NK-92 treated with Interleukin-12 subunit alpha and Interleukin-12 subunit beta, amount 100 ng/mL, for 24 hours (cell line): ENCODE measurements around the gene ANKRD13B.

Experiments used
- DNase-seq: peaks from one replicate; lab custom pipeline; 2025; lab: John Stamatoyannopoulos, UW

Gene ANKRD13B

DNA sequence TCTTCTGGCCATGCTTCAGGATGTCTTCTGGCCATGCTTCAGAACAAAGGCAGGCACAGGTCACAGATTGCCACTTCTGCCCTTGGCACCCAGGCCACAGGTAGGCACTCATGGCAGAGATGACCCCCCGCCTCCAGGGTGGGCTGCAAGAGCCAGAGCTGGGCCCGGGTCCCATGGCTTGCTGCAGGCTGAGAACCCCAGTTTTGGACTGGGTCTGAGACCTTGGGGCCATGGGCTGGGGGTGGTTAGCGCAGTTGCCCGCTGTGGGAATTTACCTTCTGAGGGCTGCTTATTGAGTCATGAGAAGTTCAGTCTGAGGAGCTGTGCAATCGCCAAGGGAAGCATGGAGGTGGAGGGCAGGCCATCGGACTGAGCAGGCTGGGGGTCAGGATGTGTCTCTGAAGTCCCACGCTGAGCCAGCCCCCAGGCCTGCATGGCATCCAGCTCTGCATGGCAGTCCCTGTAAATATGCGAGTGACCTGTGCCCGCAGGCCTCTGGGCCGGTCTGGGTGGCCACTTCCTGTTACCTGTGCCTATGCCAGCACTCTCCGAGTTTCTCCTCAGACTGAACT, 1.7 kb downstream of the ANKRD13B start:
- DNase-seq: no peak

DNA sequence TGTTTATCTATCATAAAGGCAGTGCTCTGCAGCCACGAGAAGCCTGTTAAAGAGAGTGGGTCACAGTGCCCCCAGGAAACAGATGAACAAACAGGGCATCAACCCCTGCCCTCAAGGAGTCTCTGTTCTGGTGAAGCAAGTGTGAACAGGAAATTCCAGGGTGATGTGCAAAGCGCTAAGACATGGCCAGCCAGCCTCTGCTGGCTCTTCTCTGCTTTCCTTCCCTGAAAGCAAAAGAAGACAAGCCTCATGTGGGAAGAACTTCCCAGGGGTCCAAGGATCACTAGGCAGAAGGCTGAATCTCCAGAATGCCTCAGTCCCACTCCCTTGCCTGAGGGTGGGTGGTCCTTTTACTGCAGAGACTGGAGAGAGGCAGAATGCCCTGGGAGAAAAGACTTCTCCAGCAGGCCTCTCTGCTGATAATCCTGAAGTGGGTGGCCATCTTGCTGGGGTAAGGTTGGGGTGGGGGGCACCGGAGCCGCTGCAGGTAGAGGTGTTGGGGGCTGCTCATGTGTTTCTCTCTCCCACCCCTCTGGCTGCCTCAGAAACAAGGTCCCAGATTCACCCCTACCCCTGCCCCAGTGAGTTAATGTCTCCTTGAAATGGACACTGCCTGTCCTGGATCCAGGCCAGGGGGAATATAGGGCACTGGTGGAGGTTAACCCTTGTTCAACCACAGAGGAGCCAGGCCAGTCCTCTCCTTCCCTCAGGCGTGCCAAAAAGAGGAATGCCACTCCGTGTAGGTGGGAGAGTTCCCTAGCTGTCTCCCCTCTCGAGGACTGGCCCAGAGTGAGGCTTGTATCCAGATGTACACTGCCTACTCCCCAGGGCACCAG, 2.4 kb downstream of the ANKRD13B start:
- no peak for DNase-seq

DNA sequence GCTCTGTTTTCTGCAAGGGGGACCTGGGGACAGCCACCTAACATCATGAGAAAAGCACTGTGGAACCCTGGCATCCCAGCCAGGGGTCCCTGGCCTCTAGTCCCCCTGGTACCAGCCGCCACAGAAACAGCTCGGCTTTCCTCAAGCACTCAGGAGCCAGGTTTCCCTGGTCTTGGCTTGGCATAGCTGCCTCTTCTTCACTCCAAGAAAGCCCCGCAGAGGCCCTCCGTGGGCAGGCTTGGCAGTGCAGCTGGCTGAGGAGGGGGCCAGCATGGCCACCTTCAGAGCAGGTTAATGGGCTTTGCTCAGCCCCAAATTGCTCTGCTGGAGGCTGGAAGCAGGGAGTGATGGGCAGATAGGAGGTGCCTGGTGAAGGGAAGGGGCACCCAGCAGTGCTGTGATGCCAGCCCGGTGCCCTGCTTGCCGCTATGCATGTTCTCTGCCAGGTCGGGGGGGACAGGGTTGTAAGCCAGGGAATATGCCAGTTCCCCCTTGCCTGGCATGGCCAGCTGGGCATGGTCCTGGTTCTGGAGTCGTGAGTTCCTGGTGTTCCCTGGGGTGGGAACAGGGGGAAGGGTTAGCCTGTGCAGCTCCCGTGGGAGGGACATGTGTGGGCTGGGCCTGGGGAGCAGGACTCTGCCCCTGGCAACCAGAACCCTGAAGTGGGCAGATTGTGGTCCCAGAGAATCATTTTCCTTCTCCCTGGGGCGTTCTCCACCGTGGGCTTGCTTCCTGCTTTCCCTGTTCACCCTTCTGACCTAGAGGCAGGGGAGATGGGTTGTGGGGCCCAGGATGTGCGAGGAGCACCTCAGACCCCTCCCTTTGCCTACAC, 3.2 kb downstream of the ANKRD13B start:
- no peak for DNase-seq

DNA sequence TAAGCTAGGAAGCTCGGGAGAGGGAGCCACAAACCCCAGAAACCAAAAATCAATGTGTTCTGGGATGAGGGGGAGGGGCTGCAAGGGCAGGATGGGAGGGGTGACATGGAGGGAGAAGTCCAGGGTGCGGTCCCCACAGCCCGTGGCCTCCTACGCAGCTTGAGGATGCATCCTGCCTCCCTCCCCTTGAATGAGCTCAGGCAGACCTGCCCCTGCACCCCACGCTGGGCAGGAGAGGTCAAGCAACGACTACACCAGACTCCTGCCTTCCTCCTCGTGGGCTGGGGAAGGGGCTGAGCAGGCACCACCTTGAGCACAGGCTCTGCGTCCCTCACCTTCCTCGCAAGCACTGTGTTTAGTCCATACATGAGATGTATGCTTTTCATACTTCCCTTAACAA, 3.9 kb downstream of the ANKRD13B start:
- DNase-seq: no peak

DNA sequence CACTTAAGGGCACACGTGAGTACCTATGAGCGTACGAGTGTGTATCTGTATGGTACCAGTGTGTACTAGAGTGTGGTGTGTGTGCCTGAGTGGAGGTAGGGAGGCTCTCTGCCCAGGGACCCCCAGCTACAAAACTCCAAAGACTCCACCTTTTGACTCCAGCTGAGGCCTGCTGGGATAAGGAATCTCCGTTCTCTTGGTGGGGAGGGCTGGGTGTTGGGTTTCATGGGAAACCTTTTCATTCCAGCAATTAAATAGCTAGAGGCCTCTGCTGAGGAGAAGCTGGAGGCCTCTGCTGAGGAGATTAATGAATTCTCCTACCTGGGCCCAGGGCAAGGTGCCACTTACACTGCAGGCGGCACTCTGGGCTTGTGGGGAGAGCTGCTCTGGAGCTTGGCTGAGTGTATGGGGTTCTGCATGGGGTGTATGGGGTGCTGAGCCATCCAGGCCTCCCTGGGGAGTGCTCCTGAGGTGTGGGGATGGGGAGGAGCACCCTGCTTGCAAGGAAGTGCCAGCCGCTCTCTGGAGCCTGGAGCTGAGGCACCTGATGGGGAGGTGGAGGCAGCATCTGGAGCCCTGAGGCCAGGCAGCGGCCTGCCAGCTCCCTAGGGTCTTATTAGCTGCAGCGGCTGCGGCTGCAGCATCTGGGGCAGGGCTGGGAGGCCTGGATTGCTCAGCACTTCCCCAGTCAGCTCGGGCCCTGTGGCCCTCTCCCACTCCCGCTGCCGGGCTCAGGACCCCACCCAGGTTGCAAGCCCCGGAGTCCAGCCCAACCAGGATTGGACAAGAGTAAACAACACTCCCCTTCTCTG, 4.6 kb downstream of the ANKRD13B start:
- no peak for DNase-seq

DNA sequence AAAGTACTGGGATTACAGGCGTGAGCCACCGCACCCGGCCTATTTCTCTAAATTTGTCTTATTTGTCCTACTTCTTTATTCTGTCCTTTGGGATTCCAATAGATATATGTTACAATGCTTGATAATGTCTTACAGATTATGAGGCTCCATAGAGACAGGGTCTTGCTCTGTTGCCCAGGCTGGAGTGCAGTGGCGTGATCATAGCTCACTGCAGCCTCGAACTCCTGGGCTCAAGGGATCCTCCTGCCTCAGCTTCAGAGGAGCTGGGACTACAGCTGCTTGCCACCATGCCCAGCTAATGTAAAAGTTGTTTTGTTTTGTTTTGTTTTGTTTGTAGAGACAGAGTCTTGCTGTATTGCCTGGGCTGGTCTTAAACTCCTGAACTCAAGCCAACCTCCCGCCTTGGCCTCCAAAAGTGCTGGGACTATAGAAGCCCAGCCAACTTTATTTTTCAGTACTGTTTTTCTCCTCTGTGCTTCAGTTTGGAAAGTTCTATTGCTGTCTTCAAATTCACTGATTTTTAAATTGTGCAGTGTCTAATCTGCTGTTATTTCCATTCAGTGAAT, 10.3 kb downstream of the ANKRD13B start:
- no peak for DNase-seq

DNA sequence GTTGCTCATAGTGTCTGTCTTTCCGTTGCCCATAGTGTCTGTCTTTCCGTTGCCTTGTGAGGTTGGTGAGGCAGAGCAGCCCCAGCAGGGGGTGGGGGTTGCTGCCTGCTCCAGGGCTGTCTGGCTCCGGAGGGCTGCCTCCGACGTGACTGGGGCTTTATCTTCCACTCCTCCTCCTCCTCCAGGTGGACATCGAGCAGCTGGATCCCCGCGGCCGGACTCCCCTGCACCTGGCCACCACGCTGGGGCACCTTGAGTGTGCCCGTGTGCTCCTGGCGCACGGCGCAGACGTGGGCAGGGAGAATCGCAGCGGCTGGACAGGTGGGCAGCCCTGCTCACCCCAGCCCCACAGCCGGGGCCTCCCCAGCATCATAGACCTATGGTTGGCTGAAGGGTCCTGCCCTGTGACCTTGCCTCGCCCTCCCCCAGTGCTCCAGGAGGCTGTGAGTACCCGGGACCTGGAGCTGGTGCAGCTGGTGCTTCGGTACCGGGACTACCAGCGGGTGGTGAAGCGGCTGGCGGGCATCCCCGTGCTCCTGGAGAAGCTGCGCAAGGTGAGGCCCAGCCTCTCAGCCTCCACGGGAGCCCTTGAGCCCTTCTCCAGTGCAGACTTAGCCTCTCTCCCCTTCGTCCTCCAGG, 14.7 kb downstream of the ANKRD13B start:
- DNase-seq: no peak

DNA sequence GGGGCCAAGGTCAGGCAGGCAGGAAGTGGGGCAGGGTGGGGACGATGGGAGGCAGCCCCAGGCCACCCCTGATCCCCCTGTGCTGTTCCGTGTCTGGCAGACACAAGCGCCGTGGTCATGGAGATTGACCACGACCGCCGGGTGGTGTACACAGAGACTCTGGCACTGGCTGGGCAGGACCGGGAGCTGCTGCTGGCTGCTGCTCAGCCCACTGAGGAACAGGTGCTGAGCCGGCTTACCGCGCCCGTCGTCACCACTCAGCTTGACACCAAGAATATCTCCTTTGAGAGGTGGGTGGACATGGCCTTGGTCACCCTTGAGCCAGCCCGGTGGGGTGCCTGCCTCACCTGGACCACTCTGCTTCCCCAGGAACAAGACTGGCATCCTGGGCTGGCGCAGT, 16.1 kb downstream of the ANKRD13B start:
- DNase-seq: no peak

DNA sequence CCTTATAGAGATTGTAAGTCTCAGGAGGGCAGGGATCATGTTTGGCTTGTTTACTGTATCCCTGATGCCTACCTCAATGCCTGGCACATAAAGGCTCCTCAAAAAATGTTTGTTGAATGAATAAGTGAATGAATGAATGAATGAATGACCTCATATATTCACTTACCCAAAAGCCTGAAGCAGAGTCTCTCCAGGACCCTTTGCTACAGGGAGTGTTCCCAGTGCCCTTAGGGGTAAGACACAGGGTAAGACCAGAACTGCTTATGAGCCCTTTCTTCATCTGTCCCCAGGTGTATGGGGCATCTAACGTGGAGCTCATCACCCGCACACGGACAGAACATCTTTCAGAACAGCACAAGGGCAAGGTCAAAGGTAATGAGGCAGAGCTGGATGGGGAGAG, 17.5 kb downstream of the ANKRD13B start:
- no peak for DNase-seq

DNA sequence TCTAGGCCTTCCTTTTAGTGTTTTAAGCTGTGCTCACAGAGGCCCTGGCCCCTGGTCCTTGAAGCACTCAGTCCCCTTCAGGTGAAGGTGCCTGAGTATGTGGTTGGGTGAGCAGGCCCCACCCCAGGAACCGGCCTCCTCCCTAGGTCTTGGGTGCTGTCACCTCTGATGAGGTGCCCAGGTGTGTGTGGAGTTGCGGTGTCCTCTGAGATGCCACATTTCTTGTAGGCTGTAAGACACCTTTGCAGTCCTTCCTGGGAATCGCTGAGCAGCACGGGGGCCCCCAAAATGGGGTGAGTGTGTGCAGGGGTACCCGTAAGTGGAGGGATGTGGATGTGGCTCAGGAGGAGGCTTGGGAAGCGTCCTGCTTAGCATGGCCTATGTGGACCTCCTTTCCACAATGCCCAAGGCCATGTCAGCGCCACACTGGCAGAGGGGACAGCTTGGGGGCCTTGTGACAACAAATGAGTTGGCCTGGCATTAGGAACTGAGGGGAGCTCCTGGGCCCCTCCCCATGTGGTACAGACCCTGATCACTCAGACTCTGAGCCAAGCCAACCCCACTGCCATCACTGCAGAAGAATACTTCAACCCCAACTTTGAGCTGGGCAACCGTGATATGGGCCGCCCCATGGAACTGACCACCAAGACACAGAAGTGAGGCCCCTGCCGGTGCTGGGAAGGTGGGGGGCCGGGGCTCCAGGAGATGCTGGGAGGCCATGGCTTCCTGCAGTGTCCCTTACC, 18.6 kb downstream of the ANKRD13B start:
- no peak for DNase-seq

DNA sequence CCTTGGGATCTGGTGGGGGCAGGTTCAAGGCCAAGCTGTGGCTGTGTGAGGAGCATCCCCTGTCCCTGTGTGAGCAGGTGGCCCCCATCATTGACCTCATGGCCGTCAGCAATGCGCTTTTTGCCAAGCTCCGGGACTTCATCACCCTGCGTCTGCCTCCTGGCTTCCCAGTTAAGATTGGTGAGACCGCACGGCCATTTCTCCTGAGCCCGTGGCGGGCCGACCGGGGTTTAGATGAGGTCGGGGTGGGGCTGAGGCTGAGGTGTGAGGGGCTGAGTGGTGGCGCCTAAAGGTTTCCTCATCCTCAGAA, 19.1 kb downstream of the ANKRD13B start:
- no peak for DNase-seq

DNA sequence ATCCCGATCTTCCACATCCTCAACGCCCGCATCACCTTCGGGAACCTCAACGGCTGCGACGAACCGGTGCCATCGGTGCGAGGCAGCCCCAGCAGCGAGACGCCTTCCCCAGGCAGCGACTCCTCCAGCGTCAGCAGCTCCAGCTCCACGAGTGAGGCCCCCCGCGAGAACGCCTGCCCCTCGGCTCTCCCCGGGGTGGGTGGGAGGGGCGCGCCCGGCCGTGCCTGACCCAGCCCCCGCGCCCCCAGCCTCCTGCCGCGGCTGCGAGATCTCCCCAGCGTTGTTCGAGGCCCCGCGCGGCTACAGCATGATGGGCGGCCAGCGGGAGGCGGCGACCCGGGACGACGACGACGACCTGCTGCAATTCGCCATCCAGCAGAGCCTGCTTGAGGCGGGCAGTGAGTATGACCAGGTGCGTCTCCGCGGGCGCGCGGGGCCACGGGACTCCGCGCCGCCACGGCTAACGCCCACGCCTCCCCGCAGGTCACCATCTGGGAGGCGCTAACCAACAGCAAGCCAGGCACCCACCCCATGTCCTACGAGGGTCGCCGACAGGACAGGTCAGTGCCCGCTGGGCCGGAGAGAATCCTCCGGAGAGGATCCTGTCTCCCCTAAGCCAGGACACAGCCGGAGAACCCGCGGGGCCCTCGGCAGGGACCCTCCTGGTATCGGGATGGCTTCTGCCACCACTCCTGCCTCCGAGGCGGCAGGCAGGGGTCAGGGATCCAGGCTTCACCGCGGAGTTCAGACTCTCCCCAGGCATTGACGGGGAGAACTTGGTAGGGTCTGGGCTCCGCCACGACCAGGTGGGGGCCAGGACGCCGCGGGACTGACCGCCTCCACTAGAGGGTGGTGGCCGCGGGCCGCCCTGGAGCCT, 19.7 kb downstream of the ANKRD13B start:
- DNase-seq: no peak

DNA sequence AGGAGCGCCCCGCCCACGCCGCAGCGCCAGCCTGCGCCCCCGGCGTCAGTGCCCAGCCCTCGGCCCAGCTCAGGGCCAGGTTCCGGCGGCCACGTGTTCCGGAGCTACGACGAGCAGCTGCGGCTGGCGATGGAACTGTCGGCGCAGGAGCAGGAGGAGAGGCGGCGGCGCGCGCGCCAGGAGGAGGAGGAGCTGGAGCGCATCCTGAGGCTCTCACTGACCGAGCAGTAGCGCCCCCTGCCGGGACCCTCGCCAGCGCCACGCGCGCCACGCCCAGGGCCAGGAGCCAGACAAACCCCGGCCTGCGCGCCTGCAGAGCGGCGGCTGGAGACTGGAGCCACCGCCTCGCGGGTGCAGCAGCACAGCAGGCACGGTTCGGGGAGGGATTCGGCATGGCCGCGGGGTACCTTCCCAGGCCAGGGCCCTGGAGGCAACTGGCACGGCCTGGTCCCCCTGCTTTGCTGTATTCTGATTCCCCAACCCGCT, 20.5 kb downstream of the ANKRD13B start:
- no peak for DNase-seq

DNA sequence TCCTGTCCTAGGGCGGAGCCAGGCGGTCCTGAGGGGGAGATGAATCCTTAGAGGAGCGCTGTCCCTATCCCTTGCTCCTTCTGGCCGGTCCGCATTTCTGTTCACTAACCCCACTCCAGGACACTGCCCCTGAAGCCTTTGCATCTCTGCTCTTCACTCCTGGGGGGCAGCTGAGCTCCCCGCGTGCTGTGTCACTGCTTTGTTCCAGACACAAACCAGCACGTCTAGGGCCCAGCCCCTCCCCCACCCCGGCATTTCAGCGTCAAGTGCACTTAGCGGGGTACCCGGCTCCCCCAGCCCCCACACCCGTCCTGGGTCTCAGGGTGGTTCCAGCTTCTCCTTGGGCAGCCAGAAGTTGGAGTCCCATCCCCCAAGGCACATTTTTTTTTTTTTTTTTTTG, 20.9 kb downstream of the ANKRD13B start:
- no peak for DNase-seq

DNA sequence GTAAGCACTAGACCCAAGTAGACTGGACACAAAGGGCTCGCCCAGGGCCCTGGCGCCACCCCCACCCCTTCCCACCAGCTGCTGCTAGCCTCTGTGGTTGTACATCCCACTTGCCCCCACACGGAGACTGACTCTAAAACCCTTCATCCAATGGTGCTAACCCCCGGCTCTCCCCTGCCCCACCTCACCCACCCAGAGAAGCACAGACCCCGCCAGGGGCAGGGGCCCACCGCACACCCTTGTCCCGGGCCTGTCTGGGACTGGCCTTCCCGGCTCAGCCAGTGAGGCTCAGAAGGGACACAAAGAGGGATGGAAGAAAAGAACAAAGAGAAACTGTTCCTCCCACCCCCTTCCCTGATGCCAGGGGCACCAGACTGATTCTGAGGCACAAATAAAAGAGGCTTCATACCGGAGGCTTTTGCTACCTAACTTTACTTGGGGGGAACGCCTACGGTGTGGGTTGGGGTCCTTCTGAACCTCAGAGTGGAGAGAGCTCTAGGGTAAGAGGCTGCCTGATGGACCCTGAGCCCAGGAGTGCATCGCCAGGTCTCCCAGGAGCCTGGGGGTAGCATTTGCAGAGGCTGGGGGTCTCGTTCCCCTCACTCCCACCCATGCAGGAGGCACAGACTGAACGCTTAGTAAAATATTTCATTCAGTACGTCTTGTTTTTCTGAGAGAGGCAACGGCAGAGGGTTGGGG, 21.6 kb downstream of the ANKRD13B start:
- DNase-seq: no peak

DNA sequence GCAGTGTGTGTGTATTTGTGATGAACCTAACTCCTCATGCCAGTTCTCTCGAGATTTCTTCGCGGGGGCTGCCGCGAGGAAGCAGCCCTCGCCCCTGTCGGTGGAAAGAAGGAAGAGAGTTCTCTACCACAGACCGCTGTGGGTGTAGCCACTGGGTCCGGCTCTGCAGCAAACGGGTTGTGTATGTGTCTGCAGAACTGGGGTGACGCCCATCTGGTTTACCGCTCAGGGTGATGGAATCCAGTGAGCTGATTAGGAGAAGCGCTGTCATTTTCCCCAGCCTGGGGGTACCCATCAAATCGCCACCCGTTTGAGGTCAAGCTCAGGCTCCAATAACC, 22.1 kb downstream of the ANKRD13B start:
- no peak for DNase-seq

DNA sequence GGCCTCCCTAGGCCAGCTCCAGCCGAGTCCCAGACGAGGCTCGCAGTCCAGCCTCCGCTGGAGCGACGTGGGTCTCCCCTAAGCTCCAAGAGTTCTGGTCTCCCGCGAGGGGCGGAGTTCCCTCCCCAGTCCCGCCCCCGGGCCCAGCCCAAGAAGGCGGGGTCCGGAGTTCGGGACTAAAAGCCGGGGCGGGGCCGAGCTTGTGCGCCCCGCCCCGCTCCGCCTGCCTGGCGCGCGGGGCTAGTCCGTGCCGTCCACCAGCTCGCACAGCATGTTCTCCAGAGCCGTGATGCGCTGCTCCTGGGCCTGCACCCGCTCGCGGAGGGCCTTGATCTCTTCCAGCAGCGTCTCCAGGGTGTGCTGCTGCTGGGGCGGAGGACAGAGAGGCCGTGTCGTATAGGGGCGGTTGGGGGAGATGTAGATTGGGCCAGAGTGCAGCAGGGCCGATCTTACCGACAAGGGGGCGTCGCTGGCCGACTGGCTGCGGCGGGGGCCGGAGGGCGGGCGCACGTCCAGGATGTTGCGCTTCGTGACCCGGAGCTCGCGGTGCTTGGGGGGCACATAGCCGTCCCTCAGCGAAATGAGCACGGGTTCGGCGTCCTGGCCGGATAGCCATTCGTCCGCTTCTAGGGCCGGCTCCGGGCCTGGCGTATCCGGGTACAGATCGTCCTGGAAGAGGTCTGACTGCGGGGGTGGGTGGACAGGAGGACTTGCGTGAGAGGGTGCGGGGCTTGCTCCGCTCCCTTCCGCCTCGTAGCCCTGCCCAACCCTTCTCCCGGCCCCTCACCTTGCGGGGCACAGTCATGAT, 22.8 kb downstream of the ANKRD13B start:
- no peak for DNase-seq
